A172 (cell line): Measurements from ENCODE around the gene CENPX. TPM values are rescaled to one million over a fixed set of nuclear protein-coding genes. Genes with fewer than 3 reads are reported as not detected.

Source experiments
- DNase-seq: peaks from one replicate; pipeline ENCODE4 v3.0.0-alpha.2; 2015; ENCODE audit warnings: low spot score
- total RNA-seq: library from RNA; depleted of rRNA; stranded (reverse); fragments of >200 nt; shearing (Covaris generic); gene quantifications from 2 replicates; pipeline ENCODE4 v1.2.3, GENCODE V29; 2014

Gene CENPX
- total RNA-seq, 1 experiment from 2014 or later = 163 TPM

GRCh38 chr17:82012261-82012639 lies 10.4 kb downstream of the CENPX start:
- DNase-seq = no peak

GRCh38 chr17:82011617-82012187 lies 11.0 kb downstream of the CENPX start:
- DNase-seq = no peak

GRCh38 chr17:82010575-82011525 lies 11.8 kb downstream of the CENPX start:
- DNase-seq = no peak

GRCh38 chr17:82009413-82009812 lies 13.3 kb downstream of the CENPX start:
- no peak for DNase-seq

GRCh38 chr17:82008941-82009405 lies 13.7 kb downstream of the CENPX start:
- no peak for DNase-seq

- no peak for DNase-seq
These were observed 14.3 kb downstream of the CENPX start for GRCh38 chr17:82008258-82008940.

GRCh38 chr17:82007495-82008257 lies 15.0 kb downstream of the CENPX start:
- DNase-seq = peak; percentile 69

- DNase-seq = no peak
These were observed 15.5 kb downstream of the CENPX start for GRCh38 chr17:82007228-82007494.

GRCh38 chr17:82006468-82007227 lies 16.0 kb downstream of the CENPX start:
- DNase-seq = peak; percentile 67

GRCh38 chr17:82005701-82006348 lies 16.9 kb downstream of the CENPX start:
- DNase-seq = no peak

GRCh38 chr17:82004517-82005455 lies 17.9 kb downstream of the CENPX start:
- DNase-seq = no peak

GRCh38 chr17:82003411-82004381 lies 19.0 kb downstream of the CENPX start:
- peak; percentile 94 for DNase-seq

GRCh38 chr17:82001571-82002056 lies 21.1 kb downstream of the CENPX start:
- no peak for DNase-seq

GRCh38 chr17:82000803-82001570 lies 21.7 kb downstream of the CENPX start:
- no peak for DNase-seq

- DNase-seq = no peak
These were observed 22.5 kb downstream of the CENPX start for GRCh38 chr17:81999976-82000802.

GRCh38 chr17:81999587-81999975 lies 23.1 kb downstream of the CENPX start:
- no peak for DNase-seq
